SU-DHL-6 (cell line): Measurements from ENCODE around the gene MCHR2.

Source experiments
- CTCF ChIP-seq: fragments of 200-600 bp; sonication (generic); IDR thresholded peaks from one replicate; pipeline ENCODE4 v1.5.1; 2017; ENCODE audit warnings: antibody characterized with exemption, mild to moderate bottlenecking, low read length, moderate library complexity; ENCODE audit not compliant: insufficient read depth, poor library complexity, severe bottlenecking
- EZH2phosphoT487 ChIP-seq: fragments of 200-600 bp; sonication (generic), shearing (Covaris generic); conservative IDR thresholded peaks from 2 replicates; pipeline ENCODE4 v1.6.1; 2018; ENCODE audit warnings: mild to moderate bottlenecking, antibody characterized with exemption, low read length, moderate library complexity, mixed read lengths

GRCh38 chr6:99933129-99933528 lies 60.9 kb downstream of the MCHR2 start:
- TF ChIP-seq CTCF = no peak
- TF ChIP-seq EZH2phosphoT487 = no peak
